SK-N-SH (cell line): ENCODE results near the gene AHRR. TPM values are rescaled to one million over a fixed set of nuclear protein-coding genes. Genes with fewer than 3 reads are reported as not detected.

Experiments used
- CTCF ChIA-PET: fragments of 300-600, 350-600 bp; formaldehyde crosslinking; extraction: SDS; loops from one replicate; lab custom pipeline; 2021; lab: Yijun Ruan, JAX
- POLR2A ChIA-PET: fragments of 350-600 bp; sonication (Branson Sonifier 250); formaldehyde crosslinking; extraction: SDS; loops from one replicate; lab custom pipeline; 2020; ENCODE audit warnings: antibody characterized with exemption, inconsistent platforms; lab: Yijun Ruan, JAX
- DNase-seq: peaks from one replicate; pipeline ENCODE4 v3.0.0; 2012
- H2AFZ ChIP-seq: fragments of 200-600 bp; sonication (generic); 2 replicates; pipeline ENCODE4 v1.8.1; 2016; ENCODE audit warnings: antibody characterized with exemption, mild to moderate bottlenecking, low read depth
- H3F3A ChIP-seq: fragments of 200-600 bp; sonication (generic); replicated peaks from 2 replicates; pipeline ENCODE3; 2016; ENCODE audit warnings: antibody characterized with exemption, mild to moderate bottlenecking; ENCODE audit not compliant: insufficient read depth
- H3K27ac ChIP-seq, 2 experiments: fragments of 200-500 bp in 1 of 2; fragments of 200-600 bp in 1 of 2; sonication (Bioruptor generic) in 1 of 2; sonication (generic), shearing (Covaris generic) in 1 of 2; 2 replicates each; pipeline versions ENCODE4 v1.5.1 to v1.6.1; 2014 to 2016; ENCODE audit warnings: low read depth in 2 of 2, inconsistent platforms in 1 of 2, low read length in 1 of 2, mild to moderate bottlenecking in 1 of 2, mixed read lengths in 1 of 2
- H3K27me3 ChIP-seq: fragments of 200-600 bp; sonication (generic), shearing (Covaris generic); 2 replicates; pipeline ENCODE4 v1.6.1; 2016; ENCODE audit warnings: mixed run types; ENCODE audit not compliant: insufficient read depth
- H3K36me3 ChIP-seq, 2 experiments: fragments of 200-500 bp in 1 of 2; fragments of 200-600 bp in 1 of 2; sonication (Bioruptor generic) in 1 of 2; sonication (generic) in 1 of 2; replicated peaks in 1 of 2; 2 replicates each; pipeline versions ENCODE3 to v1.5.1; 2014 to 2016; ENCODE audit warnings: low read length in 1 of 2, mild to moderate bottlenecking in 1 of 2; ENCODE audit not compliant: insufficient read depth in 2 of 2, control insufficient read depth in 1 of 2
- H3K4me1 ChIP-seq, 2 experiments: fragments of 200-500 bp in 1 of 2; fragments of 200-600 bp in 1 of 2; sonication (Bioruptor generic) in 1 of 2; sonication (generic), shearing (Covaris generic) in 1 of 2; 2 replicates each; pipeline versions ENCODE4 v1.5.1 to v1.6.1; 2014 to 2016; ENCODE audit warnings: low read depth in 1 of 2, low read length in 1 of 2, mixed run types in 1 of 2; ENCODE audit not compliant: insufficient read depth in 2 of 2, control insufficient read depth in 1 of 2
- H3K4me2 ChIP-seq: fragments of 200-600 bp; sonication (generic), shearing (Covaris generic); 2 replicates; pipeline ENCODE4 v1.6.1; 2017; ENCODE audit warnings: mixed run types
- H3K4me3 ChIP-seq, 2 experiments: fragments of 200-500 bp in 1 of 2; fragments of 200-600 bp in 1 of 2; sonication (Bioruptor generic) in 1 of 2; sonication (generic), shearing (Covaris generic) in 1 of 2; 2 replicates each; pipeline versions ENCODE4 v1.5.1 to v1.8.1; 2014 to 2016; ENCODE audit warnings: low read depth in 2 of 2, inconsistent platforms in 1 of 2, low read length in 1 of 2, mild to moderate bottlenecking in 1 of 2, mixed read lengths in 1 of 2, moderate library complexity in 1 of 2
- H3K79me2 ChIP-seq: fragments of 200-600 bp; sonication (generic); 2 replicates; pipeline ENCODE4 v1.8.1; 2017; ENCODE audit warnings: mild to moderate bottlenecking; ENCODE audit not compliant: insufficient read depth
- H3K9ac ChIP-seq: fragments of 200-600 bp; sonication (generic); 2 replicates; pipeline ENCODE4 v1.6.1; 2017; ENCODE audit warnings: mixed run types
- H3K9me2 ChIP-seq: fragments of 200-600 bp; sonication (generic); 2 replicates; pipeline ENCODE4 v1.6.1; 2017; ENCODE audit warnings: mixed run types
- H3K9me3 ChIP-seq: fragments of 200-600 bp; sonication (generic); 2 replicates; pipeline ENCODE4 v1.6.1; 2017; ENCODE audit warnings: mixed run types, mild to moderate bottlenecking, moderate library complexity
- H4K20me1 ChIP-seq: fragments of 200-600 bp; sonication (generic); 2 replicates; pipeline ENCODE4 v1.6.1; 2017; ENCODE audit warnings: mild to moderate bottlenecking, mixed run types; ENCODE audit not compliant: insufficient read depth
- CHD2 ChIP-seq: fragments of 150-350 bp; IDR thresholded peaks from 2 replicates; pipeline ENCODE4 v1.6.1; 2018; ENCODE audit warnings: low read length; ENCODE audit not compliant: partially characterized antibody
- CTCF ChIP-seq: fragments of 200-600 bp; sonication (generic); IDR thresholded peaks from 2 replicates; pipeline ENCODE4 v1.6.1; 2017; ENCODE audit warnings: antibody characterized with exemption, mild to moderate bottlenecking, moderate library complexity
- EZH2phosphoT487 ChIP-seq: fragments of 200-600 bp; sonication (generic); IDR thresholded peaks from 2 replicates; pipeline ENCODE4 v1.6.1; 2017; ENCODE audit warnings: low read depth, mixed run types, mild to moderate bottlenecking, antibody characterized with exemption, moderate library complexity, borderline replicate concordance
- MEF2A ChIP-seq: IDR thresholded peaks from 2 replicates; pipeline ENCODE4 v1.4.0; 2012; ENCODE audit warnings: low read depth, borderline replicate concordance
- RAD21 ChIP-seq: IDR thresholded peaks from 2 replicates; pipeline ENCODE4 v1.6.1; 2012; ENCODE audit warnings: mild to moderate bottlenecking, low read length
- REST ChIP-seq: IDR thresholded peaks from 2 replicates; pipeline ENCODE4 v1.6.1; 2012; ENCODE audit warnings: mild to moderate bottlenecking, low read depth, low read length, moderate library complexity
- SMC3 ChIP-seq: IDR thresholded peaks from 2 replicates; pipeline ENCODE4 v1.6.1; 2012; ENCODE audit warnings: low read depth, low read length, improper control_type of control experiment
- TAF1 ChIP-seq: IDR thresholded peaks from 2 replicates; pipeline ENCODE4 v1.6.1; 2012; ENCODE audit warnings: low read depth, mild to moderate bottlenecking, low read length, moderate library complexity, borderline replicate concordance
- WGBS: methylation state at CpG from one replicate; pipeline ENCODE4 v1.1.6; 2017; ENCODE audit warnings: low lambda C conversion rate; 5-methylcytosine and 5-hydroxymethylcytosine counted together
- polyA plus RNA-seq, 3 experiments: library from polyadenylated mRNA; depleted of rRNA; stranded (reverse); fragments of >200 nt; gene quantifications; 2 replicates each; pipeline ENCODE4 v1.2.3, GENCODE V29; 2012
- TF ChIP-seq, protein P1 (sequence below): IDR thresholded peaks from 2 replicates; pipeline ENCODE4; 2012

The AHRR gene
- polyA plus RNA-seq, 1 of the 3 experiments (the other 2 are of a cell fraction), result 0.71 TPM

DNA sequence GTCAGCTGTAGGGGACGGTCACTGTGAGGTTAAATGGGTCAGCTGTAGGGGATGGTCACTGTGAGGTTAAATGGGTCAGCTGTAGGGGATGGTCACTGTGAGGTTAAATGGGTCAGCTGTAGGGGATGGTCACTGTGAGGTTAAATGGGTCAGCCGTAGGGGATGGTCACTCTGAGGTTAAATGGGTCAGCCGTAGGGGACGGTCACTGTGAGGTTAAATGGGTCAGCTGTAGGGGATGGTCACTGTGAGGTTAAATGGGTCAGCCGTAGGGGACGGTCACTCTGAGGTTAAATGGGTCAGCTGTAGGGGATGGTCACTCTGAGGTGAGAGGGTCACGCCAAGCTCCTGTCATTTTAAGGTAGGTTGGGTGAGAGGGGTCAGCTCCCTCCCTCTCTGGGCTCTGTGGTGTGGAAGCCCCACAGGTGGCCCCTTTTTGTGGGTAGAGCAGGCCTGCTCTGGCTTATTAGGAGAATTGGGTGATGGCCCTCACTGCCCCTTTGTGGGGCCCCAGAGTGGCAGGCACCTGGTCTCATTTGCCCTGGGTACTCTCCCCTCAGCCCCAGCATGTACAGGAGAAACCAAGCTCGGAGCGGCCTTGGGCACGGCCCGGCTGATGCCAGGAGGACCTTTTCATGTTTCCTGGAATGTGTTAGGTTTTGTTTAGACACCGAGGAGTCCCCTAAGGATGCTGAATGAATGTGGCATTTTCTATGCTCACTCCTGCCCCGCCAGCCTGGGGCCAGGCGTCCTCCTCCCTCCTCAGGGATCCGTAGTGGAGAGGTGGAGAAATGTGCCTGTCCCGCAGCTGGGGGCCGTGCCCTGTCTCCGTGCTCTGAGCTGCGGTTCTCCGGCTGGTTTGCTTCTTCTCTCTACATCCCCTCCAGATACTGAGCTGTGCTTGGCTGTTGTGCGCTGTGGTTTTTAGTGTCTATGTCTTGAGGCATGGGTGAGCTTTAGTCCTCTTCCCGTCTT is 31.4 kb downstream of the AHRR start:
- Histone ChIP-seq H3K27me3 (no peaks in the 10 kb centered on the region), H3K9me3 (no peaks in the 10 kb centered on the region), H4K20me1 (no peaks in the 10 kb centered on the region), H3K4me1 (no peaks in the 10 kb centered on the region), H3K9ac (no peak overlapping the region), H3K79me2 (no peaks in the 10 kb centered on the region), H3F3A (no peaks in the 10 kb centered on the region), H3K27ac (no peak overlapping the region), H3K4me3 (no peak overlapping the region), H3K4me2 (no peak overlapping the region), H2AFZ (no peak overlapping the region), H3K36me3 (no peaks in the 10 kb centered on the region), H3K9me2 (no peaks in the 10 kb centered on the region)
- WGBS, result 76% methylated on average over 15 of the region's 22 CpGs
- CTCF ChIA-PET, result no interaction called here
- DNase-seq, result no peak
- no peak for TF ChIP-seq CHD2
- TF ChIP-seq TAF1, result no peak
- no peak for TF ChIP-seq EZH2phosphoT487
- TF ChIP-seq RAD21, result no peak
- TF ChIP-seq CTCF, result no peak
- no peak for TF ChIP-seq SMC3
- TF ChIP-seq, protein P1, sequence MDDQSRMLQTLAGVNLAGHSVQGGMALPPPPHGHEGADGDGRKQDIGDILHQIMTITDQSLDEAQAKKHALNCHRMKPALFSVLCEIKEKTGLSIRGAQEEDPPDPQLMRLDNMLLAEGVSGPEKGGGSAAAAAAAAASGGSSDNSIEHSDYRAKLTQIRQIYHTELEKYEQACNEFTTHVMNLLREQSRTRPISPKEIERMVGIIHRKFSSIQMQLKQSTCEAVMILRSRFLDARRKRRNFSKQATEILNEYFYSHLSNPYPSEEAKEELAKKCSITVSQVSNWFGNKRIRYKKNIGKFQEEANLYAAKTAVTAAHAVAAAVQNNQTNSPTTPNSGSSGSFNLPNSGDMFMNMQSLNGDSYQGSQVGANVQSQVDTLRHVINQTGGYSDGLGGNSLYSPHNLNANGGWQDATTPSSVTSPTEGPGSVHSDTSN, result no peak
- TF ChIP-seq REST, result no peak
- no peak for TF ChIP-seq MEF2A
- POLR2A ChIA-PET, result no interaction called here
